ENCODE results near the gene TBL2. TPM values are rescaled to one million over a fixed set of nuclear protein-coding genes. Genes with fewer than 3 reads are reported as not detected.
"Not testable (repeated sequence)": the region's sequence is repeated elsewhere in the genome, so short reads cannot be mapped to it uniquely, and the experiment has no call there.

TBL2 gene
- total RNA-seq, 1 donor from 2014 or later, result 23.8 TPM

DNA sequence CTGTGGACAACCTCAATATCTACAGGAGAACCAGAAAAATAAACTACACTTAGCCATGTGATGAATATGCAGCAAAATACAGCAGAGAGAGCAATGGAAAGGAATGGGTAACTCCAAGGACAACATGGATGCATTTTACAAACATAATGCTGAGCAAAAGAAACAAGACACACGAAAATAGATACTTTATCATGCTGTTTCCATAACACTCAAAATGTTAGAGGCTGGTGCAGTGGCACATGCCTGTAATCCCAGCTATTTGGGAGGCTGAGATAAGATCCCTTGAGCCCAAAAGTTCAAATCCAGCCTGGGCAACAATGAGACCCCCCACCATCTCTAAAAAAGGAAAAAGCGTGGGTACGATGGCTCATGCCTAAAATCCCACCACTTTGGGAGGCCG, 29.2 kb downstream of the TBL2 start:
- peaks cover 4% of the 10 kb centered on the region for H3K4me1 Mint-ChIP-seq (ENCODE audit: low read depth, unreplicated experiment)
- H3K27me3 Mint-ChIP-seq (ENCODE audit: unreplicated experiment), result no peaks in the 10 kb centered on the region
- no peak overlapping the region for H3K4me3 Mint-ChIP-seq (ENCODE audit: unreplicated experiment)
- DNase-seq, result no peak
- no peak overlapping the region for H3K27ac Mint-ChIP-seq (ENCODE audit: unreplicated experiment)
- H3K36me3 Mint-ChIP-seq (ENCODE audit: unreplicated experiment), result no peaks in the 10 kb centered on the region
- TF ChIP-seq, protein P1, sequence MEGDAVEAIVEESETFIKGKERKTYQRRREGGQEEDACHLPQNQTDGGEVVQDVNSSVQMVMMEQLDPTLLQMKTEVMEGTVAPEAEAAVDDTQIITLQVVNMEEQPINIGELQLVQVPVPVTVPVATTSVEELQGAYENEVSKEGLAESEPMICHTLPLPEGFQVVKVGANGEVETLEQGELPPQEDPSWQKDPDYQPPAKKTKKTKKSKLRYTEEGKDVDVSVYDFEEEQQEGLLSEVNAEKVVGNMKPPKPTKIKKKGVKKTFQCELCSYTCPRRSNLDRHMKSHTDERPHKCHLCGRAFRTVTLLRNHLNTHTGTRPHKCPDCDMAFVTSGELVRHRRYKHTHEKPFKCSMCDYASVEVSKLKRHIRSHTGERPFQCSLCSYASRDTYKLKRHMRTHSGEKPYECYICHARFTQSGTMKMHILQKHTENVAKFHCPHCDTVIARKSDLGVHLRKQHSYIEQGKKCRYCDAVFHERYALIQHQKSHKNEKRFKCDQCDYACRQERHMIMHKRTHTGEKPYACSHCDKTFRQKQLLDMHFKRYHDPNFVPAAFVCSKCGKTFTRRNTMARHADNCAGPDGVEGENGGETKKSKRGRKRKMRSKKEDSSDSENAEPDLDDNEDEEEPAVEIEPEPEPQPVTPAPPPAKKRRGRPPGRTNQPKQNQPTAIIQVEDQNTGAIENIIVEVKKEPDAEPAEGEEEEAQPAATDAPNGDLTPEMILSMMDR (IDR thresholded peaks at IDR 0.05; ENCODE audit: partially characterized antibody, unreplicated experiment), result no peak
- no peaks in the 10 kb centered on the region for H3K9me3 Mint-ChIP-seq (ENCODE audit: unreplicated experiment)

DNA sequence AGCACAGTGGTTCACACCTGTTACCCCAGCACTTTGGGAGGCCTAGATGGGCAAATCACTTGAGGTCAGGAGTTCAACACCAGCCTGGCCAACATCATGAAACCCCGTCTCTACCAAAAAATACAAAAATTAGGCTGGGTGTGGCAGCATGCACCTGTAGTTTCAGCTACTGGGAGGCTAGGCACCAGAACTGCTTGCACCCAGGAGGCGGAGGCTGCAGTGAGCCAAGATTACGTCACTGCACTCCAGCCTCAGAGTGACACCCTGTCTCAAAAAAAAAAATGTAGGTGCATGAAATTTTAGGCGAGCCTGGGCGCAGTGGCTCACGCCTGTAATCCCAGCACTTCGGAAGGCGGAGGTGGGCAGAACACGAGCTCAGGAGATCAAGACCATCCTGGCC, 30.5 kb downstream of the TBL2 start:
- Mint-ChIP-seq H3K36me3 (ENCODE audit: unreplicated experiment) (no peaks in the 10 kb centered on the region), H3K27ac (ENCODE audit: unreplicated experiment) (no peak overlapping the region), H3K27me3 (ENCODE audit: unreplicated experiment) (no peaks in the 10 kb centered on the region), H3K4me3 (ENCODE audit: unreplicated experiment) (no peak overlapping the region), H3K9me3 (ENCODE audit: unreplicated experiment) (no peaks in the 10 kb centered on the region), H3K4me1 (ENCODE audit: low read depth, unreplicated experiment) (peaks cover 4% of the 10 kb centered on the region)
- TF ChIP-seq, protein P1 (IDR thresholded peaks at IDR 0.05; ENCODE audit: partially characterized antibody, unreplicated experiment), result no peak
- no peak for DNase-seq

DNA sequence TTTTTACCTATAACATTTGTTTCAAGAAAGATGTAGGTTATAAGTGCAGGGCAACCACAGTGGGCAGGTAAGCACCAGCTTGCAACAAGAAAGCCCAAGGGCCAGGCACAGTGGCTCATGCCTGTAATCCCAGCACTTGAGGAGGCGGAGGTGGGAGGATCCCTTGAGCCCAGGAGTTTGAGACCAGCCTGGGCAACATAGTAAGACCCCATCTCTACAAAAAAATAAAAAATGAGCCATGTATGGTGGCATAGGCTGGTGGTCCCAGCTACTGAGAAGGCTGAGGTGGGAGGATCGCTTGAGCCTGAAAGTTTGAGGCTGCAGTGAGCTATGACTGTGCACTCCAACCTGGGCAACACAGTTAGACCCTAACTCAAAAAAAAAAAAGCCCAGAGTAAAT, 33.7 kb downstream of the TBL2 start:
- Mint-ChIP-seq H3K4me1 (ENCODE audit: low read depth, unreplicated experiment) (peaks cover 4% of the 10 kb centered on the region), H3K27ac (ENCODE audit: unreplicated experiment) (no peak overlapping the region), H3K4me3 (ENCODE audit: unreplicated experiment) (no peak overlapping the region), H3K36me3 (ENCODE audit: unreplicated experiment) (no peaks in the 10 kb centered on the region), H3K9me3 (ENCODE audit: unreplicated experiment) (no peaks in the 10 kb centered on the region), H3K27me3 (ENCODE audit: unreplicated experiment) (no peaks in the 10 kb centered on the region)
- TF ChIP-seq, protein P1 (IDR thresholded peaks at IDR 0.05; ENCODE audit: partially characterized antibody, unreplicated experiment), result no peak
- no peak for DNase-seq

DNA sequence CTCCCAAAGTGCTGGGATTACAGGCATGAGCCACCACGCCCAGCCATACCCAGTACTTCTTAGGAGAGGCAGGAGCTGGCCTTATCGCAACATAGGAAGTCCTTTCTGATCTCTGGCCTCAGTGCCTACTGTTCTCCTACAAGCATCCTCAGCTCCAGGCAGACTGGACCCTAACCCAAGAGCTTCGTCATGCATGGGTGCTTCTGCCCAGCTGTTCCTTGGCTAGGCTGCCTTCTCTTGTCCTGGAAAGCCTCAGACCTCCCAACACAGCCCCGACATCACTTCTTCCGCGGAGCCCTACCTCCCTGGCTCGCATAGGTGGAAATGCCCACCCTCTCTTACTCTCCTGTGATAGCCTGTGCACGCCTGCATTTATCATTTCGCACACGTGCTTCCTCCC, 36.7 kb downstream of the TBL2 start:
- no peak overlapping the region for H3K27ac Mint-ChIP-seq (ENCODE audit: unreplicated experiment)
- peaks cover 4% of the 10 kb centered on the region for H3K4me1 Mint-ChIP-seq (ENCODE audit: low read depth, unreplicated experiment)
- H3K27me3 Mint-ChIP-seq (ENCODE audit: unreplicated experiment), result peaks cover 3% of the 10 kb centered on the region
- no peaks in the 10 kb centered on the region for H3K36me3 Mint-ChIP-seq (ENCODE audit: unreplicated experiment)
- DNase-seq, result no peak
- no peak overlapping the region for H3K4me3 Mint-ChIP-seq (ENCODE audit: unreplicated experiment)
- TF ChIP-seq, protein P1 (IDR thresholded peaks at IDR 0.05; ENCODE audit: partially characterized antibody, unreplicated experiment), result no peak
- peaks cover 1% of the 10 kb centered on the region for H3K9me3 Mint-ChIP-seq (ENCODE audit: unreplicated experiment)

DNA sequence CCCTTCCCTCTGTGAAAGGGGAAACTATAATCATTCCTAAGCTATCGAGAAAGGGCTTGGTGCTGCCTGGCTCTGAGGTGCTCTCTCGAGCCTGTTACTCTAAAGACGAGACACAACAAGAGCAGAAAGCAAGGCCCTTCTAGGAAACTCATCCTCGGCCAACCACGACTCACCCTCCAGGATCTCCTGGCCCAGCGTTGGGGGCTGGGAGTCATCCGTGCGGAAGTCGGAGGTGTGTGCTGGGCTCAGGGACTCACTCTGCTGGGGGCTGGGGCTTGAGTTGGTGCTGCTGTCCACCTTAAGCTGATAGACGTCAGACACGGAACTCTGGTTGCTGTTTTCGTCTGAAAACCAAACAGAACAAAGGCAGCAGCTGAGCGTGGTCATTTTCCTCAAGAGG, 38.7 kb downstream of the TBL2 start:
- H3K36me3 Mint-ChIP-seq (ENCODE audit: unreplicated experiment), result peaks cover 4% of the 10 kb centered on the region
- no peaks in the 10 kb centered on the region for H3K4me1 Mint-ChIP-seq (ENCODE audit: low read depth, unreplicated experiment)
- peaks cover 5% of the 10 kb centered on the region for H3K27me3 Mint-ChIP-seq (ENCODE audit: unreplicated experiment)
- H3K27ac Mint-ChIP-seq (ENCODE audit: unreplicated experiment), result no peak overlapping the region
- peaks cover 1% of the 10 kb centered on the region for H3K9me3 Mint-ChIP-seq (ENCODE audit: unreplicated experiment)
- TF ChIP-seq, protein P1 (IDR thresholded peaks at IDR 0.05; ENCODE audit: partially characterized antibody, unreplicated experiment), result no peak
- no peak for DNase-seq
- H3K4me3 Mint-ChIP-seq (ENCODE audit: unreplicated experiment), result no peak overlapping the region

DNA sequence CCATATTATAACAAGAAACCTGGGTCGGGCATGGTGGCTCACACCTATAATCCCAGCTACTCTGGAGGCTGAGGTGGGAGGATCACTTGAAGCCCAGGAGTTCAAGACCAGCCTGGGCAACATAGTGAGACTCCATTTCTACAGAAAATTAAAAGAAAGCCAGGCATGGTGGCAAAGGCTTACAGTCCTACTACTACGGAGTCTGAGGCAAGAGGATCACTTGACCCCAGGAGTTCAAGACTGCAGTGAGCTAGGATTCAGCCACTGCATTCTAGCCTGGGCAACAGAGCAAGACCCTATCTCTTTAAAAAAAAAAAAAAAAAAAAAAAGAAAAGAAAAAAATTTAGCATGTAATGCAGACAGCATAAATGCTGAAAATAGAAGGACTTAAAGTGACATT, 39.9 kb downstream of the TBL2 start:
- DNase-seq; H3K4me3 Mint-ChIP-seq (ENCODE audit: unreplicated experiment); H3K27ac Mint-ChIP-seq (ENCODE audit: unreplicated experiment); H3K36me3 Mint-ChIP-seq (ENCODE audit: unreplicated experiment); H3K27me3 Mint-ChIP-seq (ENCODE audit: unreplicated experiment); H3K9me3 Mint-ChIP-seq (ENCODE audit: unreplicated experiment); H3K4me1 Mint-ChIP-seq (ENCODE audit: low read depth, unreplicated experiment): not testable (repeated sequence)
